Progenitor cell of endocrine pancreas (in vitro differentiated cells): Measurements from ENCODE around the gene OTULIN. TPM values are rescaled to one million over a fixed set of nuclear protein-coding genes. Genes with fewer than 3 reads are reported as not detected.

Experiments
- DNase-seq: peaks from one replicate; pipeline ENCODE4 v3.0.0; 2021; ENCODE audit warnings: low spot score; ENCODE audit not compliant: unreplicated experiment
- H3K27ac Mint-ChIP-seq: 2 replicates; pipeline ENCODE4 v1.8.0; 2021; ENCODE audit warnings: mild to moderate bottlenecking, moderate library complexity, mixed read lengths
- H3K27me3 Mint-ChIP-seq: 2 replicates; pipeline ENCODE4 v1.8.0; 2021; ENCODE audit warnings: mixed read lengths
- H3K36me3 Mint-ChIP-seq: 2 replicates; pipeline ENCODE4 v1.8.0; 2022; ENCODE audit warnings: mixed read lengths; ENCODE audit not compliant: insufficient read depth
- H3K4me1 Mint-ChIP-seq: 2 replicates; pipeline ENCODE4 v1.8.0; 2021; ENCODE audit warnings: low read depth, mixed read lengths
- H3K4me3 Mint-ChIP-seq: 2 replicates; pipeline ENCODE4 v1.8.0; 2021; ENCODE audit warnings: low read depth, mild to moderate bottlenecking, moderate library complexity, mixed read lengths
- H3K9me3 Mint-ChIP-seq: 2 replicates; pipeline ENCODE4 v1.8.0; 2021; ENCODE audit warnings: low read depth, mixed read lengths
- total RNA-seq: library from RNA; stranded (reverse); gene quantifications from 2 replicates; pipeline ENCODE4 v1.2.1, GENCODE V29; 2021
- TF ChIP-seq, protein P1 (sequence below): fragments of 200-600 bp; sonication (generic); IDR thresholded peaks from one replicate; pipeline ENCODE4 v1.5.0; 2021; ENCODE audit warnings: antibody characterized with exemption, mild to moderate bottlenecking; ENCODE audit not compliant: unreplicated experiment

The OTULIN gene
- total RNA-seq, 1 donor from 2014 or later = 36.4 TPM

DNA sequence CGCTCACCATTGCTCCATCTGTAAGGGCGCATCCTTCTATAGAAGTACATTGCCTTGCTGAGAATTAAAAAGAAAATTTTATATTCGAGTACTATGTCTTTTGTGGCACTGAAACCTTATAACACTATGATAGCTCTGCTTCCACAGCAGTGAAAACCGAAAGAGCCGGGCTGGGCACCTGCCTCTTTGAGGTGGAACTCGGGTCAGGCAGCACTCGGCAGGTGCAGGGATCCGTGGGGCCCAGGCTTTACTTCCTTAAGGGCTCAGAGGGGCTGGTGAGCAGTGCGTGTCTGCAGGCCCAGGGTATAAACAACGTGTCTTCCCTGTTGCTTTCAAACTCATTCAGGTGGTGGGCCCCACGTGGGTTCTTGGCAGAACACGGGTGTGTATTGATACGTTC, 69.9 kb downstream of the OTULIN start:
- H3K27ac Mint-ChIP-seq = no peak overlapping the region
- TF ChIP-seq, protein P1, sequence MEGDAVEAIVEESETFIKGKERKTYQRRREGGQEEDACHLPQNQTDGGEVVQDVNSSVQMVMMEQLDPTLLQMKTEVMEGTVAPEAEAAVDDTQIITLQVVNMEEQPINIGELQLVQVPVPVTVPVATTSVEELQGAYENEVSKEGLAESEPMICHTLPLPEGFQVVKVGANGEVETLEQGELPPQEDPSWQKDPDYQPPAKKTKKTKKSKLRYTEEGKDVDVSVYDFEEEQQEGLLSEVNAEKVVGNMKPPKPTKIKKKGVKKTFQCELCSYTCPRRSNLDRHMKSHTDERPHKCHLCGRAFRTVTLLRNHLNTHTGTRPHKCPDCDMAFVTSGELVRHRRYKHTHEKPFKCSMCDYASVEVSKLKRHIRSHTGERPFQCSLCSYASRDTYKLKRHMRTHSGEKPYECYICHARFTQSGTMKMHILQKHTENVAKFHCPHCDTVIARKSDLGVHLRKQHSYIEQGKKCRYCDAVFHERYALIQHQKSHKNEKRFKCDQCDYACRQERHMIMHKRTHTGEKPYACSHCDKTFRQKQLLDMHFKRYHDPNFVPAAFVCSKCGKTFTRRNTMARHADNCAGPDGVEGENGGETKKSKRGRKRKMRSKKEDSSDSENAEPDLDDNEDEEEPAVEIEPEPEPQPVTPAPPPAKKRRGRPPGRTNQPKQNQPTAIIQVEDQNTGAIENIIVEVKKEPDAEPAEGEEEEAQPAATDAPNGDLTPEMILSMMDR = no peak
- no peak for DNase-seq
- H3K4me1 Mint-ChIP-seq = peaks cover 1% of the 10 kb centered on the region
- no peaks in the 10 kb centered on the region for H3K9me3 Mint-ChIP-seq
- H3K4me3 Mint-ChIP-seq = no peak overlapping the region
- H3K27me3 Mint-ChIP-seq = no peaks in the 10 kb centered on the region
- peaks cover 6% of the 10 kb centered on the region for H3K36me3 Mint-ChIP-seq

DNA sequence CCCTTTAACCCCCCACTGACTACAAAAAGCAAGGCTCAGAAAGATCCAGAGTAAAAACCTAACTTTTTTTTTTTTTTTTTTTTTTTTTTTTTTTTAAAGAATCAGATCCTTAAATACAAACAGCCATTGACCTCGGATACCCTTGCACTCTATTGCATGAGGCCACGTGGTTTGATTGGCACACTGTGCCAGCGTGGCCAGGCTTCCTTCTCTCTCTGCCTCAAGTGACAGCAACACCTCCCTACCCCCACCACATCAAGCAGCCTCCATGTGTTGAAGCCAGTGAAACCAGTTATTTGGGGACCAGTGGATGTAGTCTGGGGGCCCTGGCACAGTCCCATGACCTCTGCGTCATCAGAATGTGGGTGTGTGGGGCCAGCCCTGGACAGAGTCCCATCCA, 71.4 kb downstream of the OTULIN start:
- TF ChIP-seq, protein P1 = no peak
- no peak for DNase-seq
- Mint-ChIP-seq H3K9me3 (no peaks in the 10 kb centered on the region), H3K4me1 (no peaks in the 10 kb centered on the region), H3K4me3 (no peak overlapping the region), H3K36me3 (peaks cover 6% of the 10 kb centered on the region), H3K27me3 (no peaks in the 10 kb centered on the region), H3K27ac (peak overlapping the region; percentile 62)

DNA sequence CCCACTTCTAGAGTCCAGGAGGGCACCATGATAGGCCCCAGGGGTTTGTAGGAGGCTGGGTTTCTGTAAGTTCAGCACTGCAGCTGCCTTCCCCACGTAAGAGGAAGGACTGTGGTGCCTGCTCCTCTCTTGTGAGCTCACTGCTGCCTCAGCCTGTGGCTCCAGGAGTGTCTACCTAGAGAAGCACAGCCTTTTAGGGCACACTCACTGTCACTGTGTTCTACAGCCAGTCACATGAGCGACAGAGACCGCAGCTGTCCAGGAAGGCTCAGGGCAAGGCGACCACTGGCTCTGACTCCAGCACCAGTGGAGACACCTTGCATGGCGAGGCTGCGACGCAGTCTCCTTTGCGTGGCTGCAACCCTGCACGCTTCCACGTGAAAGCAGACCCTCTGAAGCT, 72.8 kb downstream of the OTULIN start:
- H3K9me3 Mint-ChIP-seq = no peaks in the 10 kb centered on the region
- no peaks in the 10 kb centered on the region for H3K4me1 Mint-ChIP-seq
- H3K36me3 Mint-ChIP-seq = peaks cover 9% of the 10 kb centered on the region
- H3K27me3 Mint-ChIP-seq = no peaks in the 10 kb centered on the region
- no peak overlapping the region for H3K27ac Mint-ChIP-seq
- H3K4me3 Mint-ChIP-seq = no peak overlapping the region
- TF ChIP-seq, protein P1 = no peak
- DNase-seq = no peak

DNA sequence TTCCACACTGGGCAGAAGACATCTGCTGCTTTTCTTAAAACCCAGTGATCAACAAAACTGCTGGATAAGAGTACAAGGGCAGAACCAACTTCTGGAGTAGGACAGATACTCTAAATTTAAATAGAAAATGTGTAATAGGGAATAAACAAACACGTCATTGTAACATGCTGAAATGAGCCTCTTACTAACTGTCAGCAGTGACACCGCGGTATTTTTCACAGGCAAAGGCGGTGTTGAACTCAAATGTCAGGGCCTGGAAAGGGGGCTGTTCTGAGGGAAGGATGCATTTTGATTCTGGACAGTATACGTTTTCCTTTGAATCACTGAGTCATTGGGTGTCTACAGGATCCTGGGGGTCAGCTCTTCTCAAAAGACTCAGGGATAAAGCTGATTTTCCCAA, 73.5 kb downstream of the OTULIN start:
- TF ChIP-seq, protein P1 = no peak
- Mint-ChIP-seq H3K27ac (no peak overlapping the region), H3K4me1 (peaks cover 2% of the 10 kb centered on the region), H3K4me3 (no peak overlapping the region), H3K27me3 (no peaks in the 10 kb centered on the region), H3K36me3 (peaks cover 12% of the 10 kb centered on the region), H3K9me3 (no peaks in the 10 kb centered on the region)
- no peak for DNase-seq

DNA sequence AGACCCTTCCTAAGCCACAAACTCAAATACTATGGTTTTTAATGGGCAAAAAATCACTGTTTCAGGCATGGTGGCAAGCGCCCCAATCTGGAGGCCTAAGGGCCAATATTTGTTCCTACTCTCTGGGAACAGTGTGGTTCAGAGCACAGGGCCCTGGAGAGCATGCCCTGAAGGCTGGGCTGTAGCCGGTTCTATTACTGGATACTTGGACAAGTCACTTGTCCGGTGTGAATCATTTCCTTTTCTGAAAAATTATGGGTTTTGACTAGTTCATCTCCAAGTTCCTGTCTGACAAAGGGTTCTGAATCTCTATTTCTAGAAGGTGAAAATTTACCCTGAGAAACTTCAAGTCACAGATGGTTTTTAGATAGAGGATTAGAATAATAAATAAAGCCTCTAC, 75.0 kb downstream of the OTULIN start:
- TF ChIP-seq, protein P1 = no peak
- no peak overlapping the region for H3K4me3 Mint-ChIP-seq
- H3K4me1 Mint-ChIP-seq = peaks cover 4% of the 10 kb centered on the region
- no peaks in the 10 kb centered on the region for H3K9me3 Mint-ChIP-seq
- H3K36me3 Mint-ChIP-seq = peaks cover 13% of the 10 kb centered on the region
- H3K27me3 Mint-ChIP-seq = no peaks in the 10 kb centered on the region
- H3K27ac Mint-ChIP-seq = no peak overlapping the region
- no peak for DNase-seq
